SK-N-SH (cell line): Measurements from ENCODE around the gene PRIM2.
"Not testable (repeated sequence)": the region's sequence is repeated elsewhere in the genome, so short reads cannot be mapped to it uniquely, and the experiment has no call there.

Source experiments
- CTCF ChIP-seq: fragments of 200-600 bp; sonication (generic); IDR thresholded peaks from 2 replicates; pipeline ENCODE4 v1.6.1; 2017; ENCODE audit warnings: antibody characterized with exemption, mild to moderate bottlenecking, moderate library complexity
- EP300 ChIP-seq, 2 experiments: IDR thresholded peaks; 2 replicates each; pipeline versions ENCODE4 v1.4.0 to v1.6.1; 2012; ENCODE audit warnings: borderline replicate concordance in 1 of 2, low read depth in 1 of 2, low read length in 1 of 2
- EZH2phosphoT487 ChIP-seq: fragments of 200-600 bp; sonication (generic); IDR thresholded peaks from 2 replicates; pipeline ENCODE4 v1.6.1; 2017; ENCODE audit warnings: low read depth, mixed run types, mild to moderate bottlenecking, antibody characterized with exemption, moderate library complexity, borderline replicate concordance
- FOXM1 ChIP-seq: IDR thresholded peaks from 2 replicates; pipeline ENCODE4 v1.4.0; 2012; ENCODE audit warnings: low read depth, mild to moderate bottlenecking
- IRF3 ChIP-seq: fragments of 150-350 bp; IDR thresholded peaks from 2 replicates; pipeline ENCODE4 v1.6.1; 2016; ENCODE audit warnings: mild to moderate bottlenecking, low read depth, low read length
- REST ChIP-seq: IDR thresholded peaks from 2 replicates; pipeline ENCODE4 v1.6.1; 2012; ENCODE audit warnings: mild to moderate bottlenecking, low read depth, low read length, moderate library complexity
- SMC3 ChIP-seq: IDR thresholded peaks from 2 replicates; pipeline ENCODE4 v1.6.1; 2012; ENCODE audit warnings: low read depth, low read length, improper control_type of control experiment
- YY1 ChIP-seq: IDR thresholded peaks from 2 replicates; pipeline ENCODE4 v1.4.0; 2012; ENCODE audit warnings: low read depth, mild to moderate bottlenecking

GRCh38 chr6:57529755-57530154, 212.3 kb downstream of the PRIM2 start:
- TF ChIP-seq SMC3; EP300 (IDR thresholded peaks at IDR 0.05; ENCODE audit: borderline replicate concordance in 1 of 2, low read depth in 1 of 2, low read length in 1 of 2); IRF3; REST; CTCF; EZH2phosphoT487; YY1; FOXM1: not testable (repeated sequence)
